ENCODE results near the gene NLRC5.
"Not testable (repeated sequence)": the region's sequence is repeated elsewhere in the genome, so short reads cannot be mapped to it uniquely, and the experiment has no call there.

NLRC5 gene

DNA sequence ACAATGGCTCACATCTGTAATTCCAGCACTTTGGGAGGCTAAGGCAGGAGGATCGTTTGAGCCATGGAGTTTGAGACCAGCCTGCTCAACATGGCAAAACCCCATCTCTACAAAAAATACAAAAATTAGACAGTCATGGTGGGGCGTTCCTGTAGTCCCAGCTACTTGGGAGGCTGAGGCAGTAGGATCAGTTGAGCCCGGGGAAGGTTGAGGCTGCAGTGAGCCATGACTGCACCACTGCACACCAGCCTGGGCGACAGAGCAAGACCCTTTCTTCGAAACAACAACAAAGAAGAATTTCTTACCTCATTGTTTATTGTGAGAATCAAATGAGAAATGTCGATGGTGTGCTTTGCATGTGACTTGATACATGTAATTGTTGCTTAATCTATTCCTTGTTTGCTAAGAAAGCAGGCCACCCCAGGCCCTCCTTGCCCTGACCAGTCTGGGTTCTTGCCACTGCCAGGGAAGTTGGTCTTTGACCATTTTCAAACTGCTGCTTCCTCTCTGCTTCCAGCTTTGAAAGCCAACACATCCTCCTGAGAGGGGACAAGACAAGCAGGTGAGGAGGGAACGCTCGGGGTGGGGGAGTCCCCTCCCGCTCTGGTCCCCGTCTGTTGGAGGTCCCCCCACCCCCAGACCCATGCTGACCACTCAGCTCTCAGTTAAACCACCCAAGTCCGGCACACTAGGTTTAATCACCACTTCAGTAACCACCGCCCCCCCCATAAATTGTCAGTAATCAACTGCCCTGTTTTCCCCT, 55.8 kb downstream of the NLRC5 start:
- DNase-seq (ENCODE audit: low read depth in 3 of 3, low spot score in 1 of 3) = no peak

- DNase-seq (ENCODE audit: low read depth in 3 of 3, low spot score in 1 of 3) = no peak
Measured at GRCh38 chr16:57045694-57046381, 56.5 kb downstream of the NLRC5 start.

GRCh38 chr16:57048095-57048494, 58.7 kb downstream of the NLRC5 start:
- no peak for DNase-seq (ENCODE audit: low read depth in 3 of 3, low spot score in 1 of 3)

DNA sequence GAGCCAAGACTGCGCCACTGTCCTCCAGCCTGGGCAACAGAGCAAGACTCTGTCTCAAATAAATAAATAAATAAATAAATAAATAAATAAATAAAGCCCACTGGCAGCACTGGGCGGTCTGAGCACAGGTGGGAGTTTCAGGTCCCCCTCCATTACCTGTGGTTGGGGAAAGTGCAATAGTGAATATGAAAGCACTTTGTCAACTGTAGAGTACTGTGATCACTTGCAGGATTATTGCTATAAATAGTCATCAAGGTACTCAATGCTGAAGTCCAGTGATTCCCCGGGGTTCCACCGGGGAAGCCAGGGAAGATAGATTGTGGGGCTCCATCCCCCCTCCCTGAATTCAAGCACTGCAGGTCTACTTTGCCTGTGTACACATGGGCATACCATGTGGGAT, 60.3 kb downstream of the NLRC5 start:
- DNase-seq (ENCODE audit: low read depth in 3 of 3, low spot score in 1 of 3) = no peak

DNA sequence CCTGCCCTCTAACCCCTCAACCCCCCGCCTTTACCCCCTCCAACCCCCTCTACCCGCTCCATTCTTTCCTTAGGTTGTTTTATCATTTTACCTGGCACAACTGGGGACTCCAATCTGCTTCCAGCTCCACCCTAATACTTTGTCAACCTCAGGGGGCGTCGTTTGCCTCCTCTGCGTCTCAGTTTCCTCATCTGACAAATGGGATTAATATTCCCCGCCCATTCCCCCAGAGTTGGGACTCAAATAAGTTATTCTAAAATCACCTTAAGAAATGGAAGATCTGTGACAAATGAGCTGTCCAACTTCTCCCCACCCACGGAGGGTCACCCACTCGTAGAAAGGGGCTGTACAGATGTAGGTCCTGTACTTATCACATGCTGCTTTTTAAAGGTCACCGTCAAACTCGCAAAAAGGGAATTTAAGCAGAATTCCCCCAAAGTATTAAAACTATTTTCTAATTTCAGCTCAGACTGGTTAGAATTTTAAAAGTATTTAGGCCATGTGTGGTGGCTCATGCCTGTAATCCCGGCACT, 62.4 kb downstream of the NLRC5 start:
- no peak for DNase-seq (ENCODE audit: low read depth in 3 of 3, low spot score in 1 of 3)

GRCh38 chr16:57053206-57053605, 63.8 kb downstream of the NLRC5 start:
- no peak for DNase-seq (ENCODE audit: low read depth in 3 of 3, low spot score in 1 of 3)

DNA sequence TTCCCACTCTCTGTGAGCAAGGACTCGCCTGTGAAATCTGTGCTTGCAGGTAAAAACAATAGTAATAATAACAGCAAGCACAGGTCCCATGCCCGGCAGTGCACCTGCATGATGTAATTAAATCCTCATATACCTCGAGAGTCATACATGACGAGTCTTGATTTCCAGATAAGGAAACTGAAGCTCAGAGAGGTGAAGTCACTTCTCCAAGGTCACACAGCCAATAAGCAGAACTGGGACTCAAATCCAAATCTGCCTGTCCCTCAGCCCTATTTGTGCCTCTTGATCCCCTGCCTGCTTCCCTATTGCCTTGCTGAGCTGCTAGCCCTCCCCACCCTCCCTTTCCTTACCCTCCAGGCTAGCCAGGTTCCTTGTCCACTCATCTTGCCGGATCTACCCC, 65.0 kb downstream of the NLRC5 start:
- DNase-seq (ENCODE audit: low read depth in 3 of 3, low spot score in 1 of 3) = no peak

- no peak for DNase-seq (ENCODE audit: low read depth in 3 of 3, low spot score in 1 of 3)
Measured at GRCh38 chr16:57054771-57055170, 65.4 kb downstream of the NLRC5 start.

GRCh38 chr16:57055671-57056070, 66.3 kb downstream of the NLRC5 start:
- no peak for DNase-seq (ENCODE audit: low read depth in 3 of 3, low spot score in 1 of 3)

- DNase-seq (ENCODE audit: low read depth in 3 of 3, low spot score in 1 of 3) = no peak
Measured at GRCh38 chr16:57058291-57058861, 69.0 kb downstream of the NLRC5 start.

DNA sequence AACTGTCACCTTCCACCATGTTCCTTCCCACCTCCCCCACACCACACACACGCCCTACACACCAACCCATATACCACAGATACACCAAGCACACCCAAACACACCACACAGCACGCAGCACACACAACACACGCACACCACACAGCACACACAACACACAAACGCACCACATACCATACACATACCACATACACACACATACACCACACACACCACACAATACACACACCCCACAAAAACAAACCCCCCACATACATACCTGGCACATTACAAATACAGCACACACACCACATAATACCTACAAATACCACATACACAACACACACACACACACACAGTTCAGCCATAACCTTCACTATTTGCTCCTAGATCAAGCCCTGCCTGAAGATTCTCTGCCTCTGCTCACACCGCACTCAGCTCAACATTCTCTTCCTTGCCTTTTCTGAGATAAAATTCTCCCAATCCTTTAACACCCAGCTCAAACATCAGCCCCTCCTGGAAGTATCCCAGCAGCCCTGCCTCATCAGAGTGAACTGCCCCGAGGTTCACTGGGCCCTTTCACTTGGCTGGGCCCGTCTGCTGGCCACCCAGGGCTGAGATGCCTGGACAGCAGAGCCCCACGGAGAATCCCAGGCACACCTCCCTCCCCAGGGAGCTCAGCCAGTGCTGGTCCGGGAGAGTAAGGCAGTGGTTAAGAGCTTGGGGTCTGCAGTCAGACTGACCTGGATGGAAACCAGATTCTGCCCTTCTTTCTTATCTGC, 71.1 kb downstream of the NLRC5 start:
- DNase-seq (ENCODE audit: low read depth in 3 of 3, low spot score in 1 of 3) = no peak

- DNase-seq (ENCODE audit: low read depth in 3 of 3, low spot score in 1 of 3) = no peak
Measured at GRCh38 chr16:57061084-57061905, 71.9 kb downstream of the NLRC5 start.

DNA sequence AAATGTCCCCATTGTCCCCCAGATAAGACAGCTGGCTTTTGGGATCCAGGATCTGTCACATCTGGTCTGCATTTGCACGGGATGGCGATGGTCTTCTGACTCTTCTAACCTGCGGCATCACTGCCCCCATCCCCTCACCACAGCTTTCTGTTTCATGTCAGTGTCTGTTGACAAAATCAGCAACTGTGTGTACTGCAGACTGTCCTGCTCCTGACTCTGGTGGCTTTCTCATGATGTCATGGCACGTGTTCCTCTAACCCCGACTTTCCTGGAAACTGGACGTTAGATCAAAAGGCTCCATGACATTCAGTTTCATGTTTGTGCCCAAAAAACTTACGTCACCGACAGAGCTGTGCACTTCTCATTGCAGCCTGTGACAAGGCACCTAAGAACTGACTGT, 73.0 kb downstream of the NLRC5 start:
- DNase-seq (ENCODE audit: low read depth in 3 of 3, low spot score in 1 of 3) = no peak

DNA sequence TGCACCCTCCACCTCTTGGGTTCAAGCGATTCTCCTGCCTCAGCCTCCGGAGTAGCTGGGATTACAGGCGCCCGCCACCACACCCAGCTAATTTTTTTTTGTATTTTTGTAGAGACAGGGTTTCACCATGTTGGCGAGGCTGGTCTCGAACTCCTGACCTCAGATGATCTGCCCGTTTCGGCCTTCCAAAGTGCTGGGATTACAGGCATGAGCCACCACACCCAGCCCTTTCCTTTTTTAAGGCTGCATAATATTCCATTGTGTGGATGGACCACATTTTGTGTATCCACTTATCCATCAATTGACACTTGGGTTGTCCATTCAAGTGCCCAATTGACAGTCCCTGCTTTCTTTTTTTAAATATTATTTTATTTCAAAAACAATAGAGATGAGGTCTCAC, 73.8 kb downstream of the NLRC5 start:
- DNase-seq (ENCODE audit: low read depth in 3 of 3, low spot score in 1 of 3) = not testable (repeated sequence)

GRCh38 chr16:57064995-57065394, 75.6 kb downstream of the NLRC5 start:
- no peak for DNase-seq (ENCODE audit: low read depth in 3 of 3, low spot score in 1 of 3)

GRCh38 chr16:57066625-57067024, 77.3 kb downstream of the NLRC5 start:
- DNase-seq (ENCODE audit: low read depth in 3 of 3, low spot score in 1 of 3) = no peak

DNA sequence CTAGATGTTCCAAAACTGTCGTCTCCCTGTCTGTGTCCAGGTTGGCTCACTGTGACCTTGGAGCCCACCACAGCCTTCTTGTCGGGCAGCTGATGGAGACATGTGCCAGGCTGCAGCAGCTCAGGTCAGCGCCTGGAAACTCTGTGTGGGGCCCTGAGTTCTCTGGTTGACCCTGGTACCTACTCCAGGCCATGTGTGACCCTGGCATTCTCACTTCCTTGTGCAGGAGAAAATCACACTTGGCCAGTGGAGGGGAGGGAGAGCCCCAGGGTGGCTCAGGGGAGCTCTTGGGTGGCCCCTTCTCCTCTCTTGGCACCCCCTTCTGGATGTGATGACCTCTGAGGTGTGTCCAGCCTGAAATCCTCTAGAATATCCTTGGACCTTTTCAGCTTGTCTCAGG, 78.0 kb downstream of the NLRC5 start:
- DNase-seq (ENCODE audit: low read depth in 3 of 3, low spot score in 1 of 3) = no peak

DNA sequence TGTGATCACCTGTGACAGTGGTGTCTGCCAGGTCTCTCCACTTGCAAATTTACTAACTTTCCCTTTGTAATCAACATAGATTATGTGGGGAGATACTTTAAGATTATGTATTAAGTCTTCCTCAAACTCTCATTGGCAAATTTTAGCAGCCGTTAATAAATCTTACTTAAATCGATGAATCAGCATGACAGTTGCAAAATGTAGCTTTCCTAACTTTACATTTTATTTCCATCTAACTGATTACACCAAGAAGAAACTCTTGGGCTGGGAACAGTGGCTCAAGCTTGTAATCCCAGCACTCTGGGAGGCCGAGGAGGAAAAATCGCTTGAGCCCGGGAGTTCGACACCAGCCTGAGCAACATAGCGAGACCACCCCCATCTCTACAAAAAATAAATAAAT, 79.7 kb downstream of the NLRC5 start:
- DNase-seq (ENCODE audit: low read depth in 3 of 3, low spot score in 1 of 3) = no peak

GRCh38 chr16:57069635-57070370, 80.4 kb downstream of the NLRC5 start:
- no peak for DNase-seq (ENCODE audit: low read depth in 3 of 3, low spot score in 1 of 3)

- no peak for DNase-seq (ENCODE audit: low read depth in 3 of 3, low spot score in 1 of 3)
Measured at GRCh38 chr16:57070424-57070823, 81.1 kb downstream of the NLRC5 start.
